NT2/D1 (cell line): ENCODE data around the gene TSPAN9.

Experiments
- DNase-seq: peaks from one replicate; pipeline ENCODE4 v3.0.0-alpha.2; 2011; ENCODE audit warnings: low read depth, low spot score
- H3K27me3 ChIP-seq: 2 replicates; pipeline ENCODE4 v1.6.0; 2011; ENCODE audit warnings: mild to moderate bottlenecking; ENCODE audit not compliant: insufficient read length, insufficient read depth
- H3K36me3 ChIP-seq: 2 replicates; pipeline ENCODE4 v1.6.1; 2011; ENCODE audit warnings: mild to moderate bottlenecking, low read length, mixed read lengths; ENCODE audit not compliant: insufficient read depth, insufficient read length
- H3K4me1 ChIP-seq: 2 replicates; pipeline ENCODE4 v1.5.1; 2011; ENCODE audit not compliant: insufficient read depth, insufficient read length
- H3K4me3 ChIP-seq: 2 replicates; pipeline ENCODE4 v1.5.1; 2011; ENCODE audit warnings: low read depth; ENCODE audit not compliant: insufficient read length
- H3K9ac ChIP-seq: 2 replicates; pipeline ENCODE4 v1.6.0; 2011; ENCODE audit warnings: low read depth; ENCODE audit not compliant: insufficient read length
- H3K9me3 ChIP-seq: 2 replicates; pipeline ENCODE4 v1.5.1; 2011; ENCODE audit warnings: mild to moderate bottlenecking, low read length; ENCODE audit not compliant: insufficient read depth
- SUZ12 ChIP-seq: IDR thresholded peaks from 2 replicates; pipeline ENCODE4 v1.6.1; 2011; ENCODE audit not compliant: insufficient read length, insufficient read depth; ENCODE audit errors: extremely low read depth
- YY1 ChIP-seq: IDR thresholded peaks from 2 replicates; pipeline ENCODE4 v1.6.1; 2011; ENCODE audit not compliant: insufficient read length, insufficient read depth
- ZNF274 ChIP-seq: IDR thresholded peaks from 2 replicates; pipeline ENCODE4 v1.6.1; 2011; ENCODE audit warnings: mild to moderate bottlenecking, low read depth, low read length

The TSPAN9 gene

DNA sequence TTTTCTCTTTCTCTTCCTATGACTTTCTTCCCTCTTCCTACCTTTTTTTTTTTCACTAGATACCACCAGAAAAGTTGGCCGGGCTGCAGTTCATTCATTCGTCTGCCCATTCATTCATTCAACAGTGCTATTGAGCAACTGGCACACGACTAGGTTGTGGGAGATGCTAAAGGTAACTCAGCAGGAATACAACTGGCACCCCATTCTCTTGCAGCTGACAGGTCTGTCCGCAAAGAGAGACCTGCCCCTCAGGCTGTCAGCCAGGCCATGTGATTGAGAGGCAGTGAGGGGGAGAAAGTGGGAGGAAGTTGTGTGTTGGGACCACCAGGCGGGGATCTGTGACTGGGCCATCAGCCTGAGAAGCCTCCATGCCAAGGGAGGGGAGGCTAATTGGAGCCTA lies 105.2 kb downstream of the TSPAN9 start:
- peaks cover 33% of the 10 kb centered on the region for H3K4me1 ChIP-seq
- no peaks in the 10 kb centered on the region for H3K9me3 ChIP-seq
- no peak for TF ChIP-seq YY1
- TF ChIP-seq ZNF274: no peak
- TF ChIP-seq SUZ12: no peak
- H3K4me3 ChIP-seq: no peak overlapping the region
- no peaks in the 10 kb centered on the region for H3K36me3 ChIP-seq
- H3K27me3 ChIP-seq: no peaks in the 10 kb centered on the region
- no peak overlapping the region for H3K9ac ChIP-seq
- no peak for DNase-seq

DNA sequence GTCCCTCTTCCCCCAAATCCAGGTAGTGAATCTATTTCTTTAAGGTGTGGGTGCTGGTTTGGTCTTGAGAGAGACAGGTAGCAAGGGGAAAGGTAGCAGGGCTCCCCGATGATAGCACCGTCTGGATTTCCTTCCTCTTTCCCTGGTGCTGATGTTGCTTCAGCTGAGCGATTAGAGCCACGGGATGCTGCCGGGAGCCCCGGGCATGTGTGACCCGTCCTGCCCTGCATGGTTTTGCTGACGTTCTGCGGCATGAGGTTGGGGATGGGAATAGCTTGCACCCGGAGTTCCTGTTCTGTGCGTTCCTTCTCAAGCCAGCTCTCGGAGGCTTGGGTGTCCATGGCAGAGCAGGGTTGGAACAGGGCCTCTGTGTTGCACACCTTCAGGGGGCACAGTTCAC lies 107.3 kb downstream of the TSPAN9 start:
- DNase-seq: no peak
- Histone ChIP-seq H3K9ac (no peak overlapping the region), H3K4me1 (peaks cover 26% of the 10 kb centered on the region), H3K9me3 (no peaks in the 10 kb centered on the region), H3K4me3 (no peak overlapping the region), H3K36me3 (no peaks in the 10 kb centered on the region), H3K27me3 (no peaks in the 10 kb centered on the region)
- no peak for TF ChIP-seq SUZ12
- TF ChIP-seq ZNF274: no peak
- no peak for TF ChIP-seq YY1

DNA sequence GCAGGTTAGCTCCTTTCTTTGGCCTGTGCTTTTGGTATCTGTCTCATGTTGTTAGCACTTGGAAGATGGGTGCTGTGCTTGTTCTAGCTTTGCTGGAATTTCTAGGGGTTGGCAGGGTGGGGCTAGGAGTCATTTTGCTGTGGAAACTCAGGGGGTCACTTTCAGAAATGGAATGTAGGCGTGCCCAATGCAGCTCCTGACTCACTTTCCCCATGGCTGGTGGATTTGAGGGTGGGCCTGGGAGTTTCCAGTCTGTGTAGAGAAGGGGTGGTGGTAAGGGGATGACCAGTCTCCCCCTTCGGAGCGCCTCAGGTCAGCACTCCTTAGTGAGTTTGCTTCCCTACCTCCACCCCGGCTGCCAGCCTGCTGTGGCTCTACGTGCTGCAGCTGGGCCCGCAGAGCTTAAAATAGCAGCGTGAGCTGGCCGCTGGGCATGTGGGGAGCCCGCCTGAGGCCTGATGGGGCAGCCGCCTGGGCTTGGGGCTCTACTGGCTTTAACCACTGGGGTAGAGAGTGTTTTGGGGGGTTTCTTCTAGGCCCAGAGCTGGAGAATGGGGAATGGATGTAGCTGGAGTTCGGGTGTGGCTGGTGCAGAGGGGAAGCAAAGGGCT lies 108.2 kb downstream of the TSPAN9 start:
- H3K27me3 ChIP-seq: no peaks in the 10 kb centered on the region
- H3K4me1 ChIP-seq: peaks cover 26% of the 10 kb centered on the region
- no peaks in the 10 kb centered on the region for H3K9me3 ChIP-seq
- no peak overlapping the region for H3K4me3 ChIP-seq
- no peak for TF ChIP-seq YY1
- no peak for TF ChIP-seq ZNF274
- no peak for TF ChIP-seq SUZ12
- H3K36me3 ChIP-seq: no peaks in the 10 kb centered on the region
- DNase-seq: no peak
- no peak overlapping the region for H3K9ac ChIP-seq

DNA sequence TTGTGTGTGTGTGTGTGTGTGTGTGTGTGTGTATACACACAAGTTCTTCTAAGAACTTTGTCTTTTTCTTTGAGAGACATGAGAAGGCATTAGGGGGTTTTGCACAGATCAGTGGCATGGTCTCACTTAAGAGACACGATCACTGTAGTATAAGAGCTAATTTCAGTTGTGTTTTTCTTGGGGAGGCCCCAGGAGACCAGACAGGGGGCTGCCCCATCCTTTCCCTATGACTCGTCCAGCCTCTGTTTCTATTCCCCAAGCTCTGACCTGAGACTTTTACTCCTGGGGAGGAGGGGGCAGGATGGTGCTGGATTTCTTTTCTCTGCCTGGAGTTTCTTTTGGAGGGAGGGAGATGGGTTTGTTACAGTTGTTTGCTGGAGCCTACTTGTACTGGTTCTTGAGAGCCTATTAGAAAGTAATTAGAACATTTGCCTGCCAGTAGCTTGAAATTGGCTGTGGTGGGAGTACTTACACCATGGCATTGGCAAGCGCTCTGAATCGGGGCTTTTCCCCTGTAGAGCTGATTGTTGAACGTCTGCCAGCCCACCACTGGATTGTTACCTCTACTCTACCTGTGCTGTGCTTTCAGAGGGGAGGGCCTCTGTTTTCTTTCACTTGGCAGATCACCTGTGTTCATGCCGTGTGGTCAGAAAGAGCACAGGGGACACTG lies 109.5 kb downstream of the TSPAN9 start:
- TF ChIP-seq YY1 (no peak), SUZ12 (no peak), ZNF274 (no peak)
- Histone ChIP-seq H3K36me3 (no peaks in the 10 kb centered on the region), H3K27me3 (no peaks in the 10 kb centered on the region), H3K9ac (no peak overlapping the region), H3K4me3 (no peak overlapping the region), H3K9me3 (no peaks in the 10 kb centered on the region), H3K4me1 (peaks cover 26% of the 10 kb centered on the region)
- no peak for DNase-seq

DNA sequence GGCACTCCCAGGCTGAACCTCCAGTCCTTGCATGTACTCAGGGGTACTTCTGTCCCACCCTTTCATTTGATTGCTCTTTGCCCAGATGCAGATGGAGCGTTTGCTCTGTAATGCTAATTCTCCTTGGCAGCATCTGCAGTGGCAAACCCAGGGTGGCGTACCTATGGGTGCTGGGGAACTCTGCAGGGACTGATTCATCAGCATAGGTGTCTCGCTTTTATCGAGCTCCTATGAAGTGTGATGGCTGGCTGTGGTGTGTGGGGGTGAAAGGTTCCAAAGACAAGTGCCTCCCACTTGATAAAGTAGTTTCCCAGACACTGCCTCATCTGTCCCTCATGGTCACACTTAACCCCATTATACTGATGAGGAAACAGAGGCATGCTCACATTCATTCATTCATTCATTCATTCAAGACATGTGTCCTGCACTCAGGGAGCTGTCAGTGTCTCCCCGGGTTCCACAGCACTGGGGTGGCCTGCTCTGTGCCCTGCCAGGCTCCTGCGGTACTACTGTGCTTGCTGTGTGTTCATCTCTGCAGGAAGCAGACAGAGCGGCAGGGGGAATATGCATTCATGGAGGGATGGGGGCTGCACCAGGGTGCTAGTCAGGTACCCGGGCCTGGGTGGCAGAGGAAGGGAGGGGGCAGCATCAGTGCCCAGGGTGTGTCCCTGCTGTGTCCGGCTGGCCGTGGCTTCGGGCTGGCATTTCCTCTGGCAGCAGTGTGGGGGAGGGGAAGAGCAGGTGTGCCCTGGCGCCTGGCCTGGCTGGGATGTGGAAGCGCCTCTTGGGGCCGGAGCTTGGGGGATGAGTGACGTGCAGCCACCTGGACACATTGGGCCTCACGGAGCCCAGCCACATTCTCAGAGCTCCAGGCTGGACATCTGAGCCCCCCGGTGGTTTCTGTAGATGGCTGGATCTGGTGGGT lies 110.9 kb downstream of the TSPAN9 start:
- H3K27me3 ChIP-seq: no peaks in the 10 kb centered on the region
- no peak overlapping the region for H3K4me3 ChIP-seq
- peaks cover 17% of the 10 kb centered on the region for H3K4me1 ChIP-seq
- H3K9me3 ChIP-seq: no peaks in the 10 kb centered on the region
- H3K9ac ChIP-seq: no peak overlapping the region
- DNase-seq: no peak
- no peak for TF ChIP-seq ZNF274
- no peak for TF ChIP-seq YY1
- no peak for TF ChIP-seq SUZ12
- H3K36me3 ChIP-seq: no peaks in the 10 kb centered on the region

DNA sequence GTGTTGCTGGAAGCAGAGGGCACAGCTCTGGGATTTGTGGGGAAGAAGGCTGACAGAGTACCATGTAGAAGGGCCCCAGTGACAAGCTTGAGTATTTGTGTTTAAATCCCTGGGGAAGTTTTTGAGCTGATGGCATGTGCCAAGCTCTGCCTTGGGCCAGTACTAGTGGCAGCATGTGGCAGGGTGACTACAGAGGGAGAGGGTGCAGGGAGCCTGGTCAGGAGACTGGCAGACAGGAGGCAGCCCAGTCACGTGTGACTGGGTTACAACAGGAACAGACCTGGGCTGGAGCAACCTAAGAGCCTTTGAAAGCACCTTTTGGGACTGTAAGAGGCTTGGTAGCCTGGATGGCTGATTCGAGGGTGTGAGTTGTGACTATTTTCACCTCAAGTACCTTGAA lies 112.1 kb downstream of the TSPAN9 start:
- Histone ChIP-seq H3K4me3 (no peak overlapping the region), H3K27me3 (no peaks in the 10 kb centered on the region), H3K9me3 (no peaks in the 10 kb centered on the region), H3K36me3 (no peaks in the 10 kb centered on the region), H3K4me1 (peaks cover 17% of the 10 kb centered on the region), H3K9ac (no peak overlapping the region)
- no peak for DNase-seq
- TF ChIP-seq YY1: no peak

DNA sequence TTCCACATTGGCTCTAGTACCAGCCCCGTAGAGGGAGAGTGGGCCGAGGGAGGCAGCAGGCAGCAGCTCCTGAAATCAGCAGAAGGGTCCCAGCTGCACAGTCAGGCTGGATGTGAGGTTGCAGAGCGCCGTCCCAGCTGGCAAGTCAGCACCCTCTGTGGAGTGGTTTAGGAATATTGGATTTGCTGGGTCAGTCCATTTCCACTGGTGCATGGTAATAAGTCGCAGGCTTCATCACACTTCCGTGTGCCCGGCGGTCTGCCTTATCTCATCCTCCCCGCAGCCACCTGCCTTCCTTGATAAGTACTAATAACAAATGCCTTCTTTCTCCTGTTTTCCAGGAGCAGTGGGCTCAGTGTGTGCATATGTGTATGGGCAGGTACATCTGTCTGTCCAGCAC lies 112.9 kb downstream of the TSPAN9 start:
- H3K4me1 ChIP-seq: peaks cover 15% of the 10 kb centered on the region
- no peak overlapping the region for H3K9ac ChIP-seq
- no peaks in the 10 kb centered on the region for H3K36me3 ChIP-seq
- TF ChIP-seq ZNF274 (no peak), SUZ12 (no peak), YY1 (no peak)
- DNase-seq: no peak
- no peak overlapping the region for H3K4me3 ChIP-seq
- no peaks in the 10 kb centered on the region for H3K9me3 ChIP-seq
- no peaks in the 10 kb centered on the region for H3K27me3 ChIP-seq
